Gastroesophageal sphincter (tissue), 3 donors: Measurements from ENCODE around the gene C1orf50.

Experiments
- EP300 ChIP-seq: sonication (generic); formaldehyde crosslinking; IDR thresholded peaks from one replicate; pipeline ENCODE4 v1.6.1; 2017; ENCODE audit warnings: antibody characterized with exemption, mild to moderate bottlenecking
- TF ChIP-seq, protein P1 (sequence below), 4 experiments: fragments of 200-600 bp in 2 of 4; fragments of 450-650 bp in 2 of 4; sonication (generic) in 1 of 4; IDR thresholded peaks; one replicate each; pipeline ENCODE4 v1.5.1; 2017 to 2019; ENCODE audit warnings: antibody characterized with exemption in 4 of 4, mild to moderate bottlenecking in 2 of 4, moderate library complexity in 2 of 4

DNA sequence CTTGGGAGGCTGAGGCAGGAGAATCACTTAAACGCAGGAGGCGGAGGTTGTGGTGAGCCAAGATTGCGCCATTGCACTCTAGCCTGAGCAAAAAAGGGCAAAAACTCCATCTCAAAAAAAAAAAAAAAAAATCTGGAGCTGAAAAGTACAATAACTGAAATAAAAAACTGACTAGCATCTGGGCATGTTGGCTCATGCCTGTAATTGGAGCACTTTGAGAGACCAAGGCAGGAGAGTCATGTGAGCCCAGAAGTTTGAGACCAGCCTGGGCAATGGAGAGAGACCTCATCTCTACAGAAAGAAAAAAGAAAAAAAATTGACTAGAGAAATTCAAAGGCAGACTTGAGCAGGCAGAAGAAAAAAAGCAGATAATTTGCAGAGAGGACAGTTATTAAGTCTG is 45.1 kb upstream of the C1orf50 start:
- TF ChIP-seq, protein P1, sequence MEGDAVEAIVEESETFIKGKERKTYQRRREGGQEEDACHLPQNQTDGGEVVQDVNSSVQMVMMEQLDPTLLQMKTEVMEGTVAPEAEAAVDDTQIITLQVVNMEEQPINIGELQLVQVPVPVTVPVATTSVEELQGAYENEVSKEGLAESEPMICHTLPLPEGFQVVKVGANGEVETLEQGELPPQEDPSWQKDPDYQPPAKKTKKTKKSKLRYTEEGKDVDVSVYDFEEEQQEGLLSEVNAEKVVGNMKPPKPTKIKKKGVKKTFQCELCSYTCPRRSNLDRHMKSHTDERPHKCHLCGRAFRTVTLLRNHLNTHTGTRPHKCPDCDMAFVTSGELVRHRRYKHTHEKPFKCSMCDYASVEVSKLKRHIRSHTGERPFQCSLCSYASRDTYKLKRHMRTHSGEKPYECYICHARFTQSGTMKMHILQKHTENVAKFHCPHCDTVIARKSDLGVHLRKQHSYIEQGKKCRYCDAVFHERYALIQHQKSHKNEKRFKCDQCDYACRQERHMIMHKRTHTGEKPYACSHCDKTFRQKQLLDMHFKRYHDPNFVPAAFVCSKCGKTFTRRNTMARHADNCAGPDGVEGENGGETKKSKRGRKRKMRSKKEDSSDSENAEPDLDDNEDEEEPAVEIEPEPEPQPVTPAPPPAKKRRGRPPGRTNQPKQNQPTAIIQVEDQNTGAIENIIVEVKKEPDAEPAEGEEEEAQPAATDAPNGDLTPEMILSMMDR (IDR thresholded peaks at IDR 0.05) = no peak
- no peak for TF ChIP-seq EP300
